Immature natural killer cell (primary cell): ENCODE measurements around the gene PDIA5. TPM values are rescaled to one million over a fixed set of nuclear protein-coding genes. Genes with fewer than 3 reads are reported as not detected.

Experiments used
- DNase-seq, 3 donors: peaks; one replicate each; pipeline ENCODE4 v3.0.0; 2022; ENCODE audit warnings: mixed read lengths in 1 of 3
- H3K27ac Mint-ChIP-seq, 6 donors: one replicate each; pipeline ENCODE4 v1.8.0; 2020; ENCODE audit warnings: mixed read lengths in 6 of 6, mild to moderate bottlenecking in 5 of 6, inconsistent platforms in 4 of 6, moderate library complexity in 3 of 6
- H3K27me3 Mint-ChIP-seq, 3 donors: one replicate each; pipeline ENCODE4 v1.8.0; 2020 to 2021; ENCODE audit warnings: low read depth in 3 of 3, mild to moderate bottlenecking in 3 of 3, mixed read lengths in 3 of 3, moderate library complexity in 3 of 3, inconsistent platforms in 1 of 3
- H3K36me3 Mint-ChIP-seq, 3 donors: one replicate each; pipeline ENCODE4 v1.8.0; 2020; ENCODE audit warnings: mixed read lengths in 3 of 3, inconsistent platforms in 2 of 3, mild to moderate bottlenecking in 2 of 3
- H3K4me1 Mint-ChIP-seq, 2 donors: one replicate each; pipeline ENCODE4 v1.8.0; 2020; ENCODE audit warnings: inconsistent platforms in 2 of 2, mild to moderate bottlenecking in 2 of 2, mixed read lengths in 2 of 2, moderate library complexity in 1 of 2
- H3K4me3 Mint-ChIP-seq, 5 donors: one replicate each; pipeline ENCODE4 v1.8.0; 2020; ENCODE audit warnings: mild to moderate bottlenecking in 5 of 5, mixed read lengths in 5 of 5, inconsistent platforms in 3 of 5, moderate library complexity in 3 of 5
- H3K9me3 Mint-ChIP-seq, 6 donors: one replicate each; pipeline ENCODE4 v1.8.0; 2020; ENCODE audit warnings: mild to moderate bottlenecking in 6 of 6, mixed read lengths in 6 of 6, inconsistent platforms in 4 of 6, moderate library complexity in 3 of 6
- polyA plus RNA-seq, 3 donors: library from polyadenylated mRNA; unstranded; fragments of 300-500 nt; fragmentation: Illumina TruSeq; gene quantifications; one replicate each; pipeline ENCODE4 v1.2.3, GENCODE V29; 2021

Gene PDIA5
- polyA plus RNA-seq: 1 to 10 TPM in 1 of 3 donors, under 1 TPM in 1, not detected in 1; 0.74 to 1.3 TPM

DNA sequence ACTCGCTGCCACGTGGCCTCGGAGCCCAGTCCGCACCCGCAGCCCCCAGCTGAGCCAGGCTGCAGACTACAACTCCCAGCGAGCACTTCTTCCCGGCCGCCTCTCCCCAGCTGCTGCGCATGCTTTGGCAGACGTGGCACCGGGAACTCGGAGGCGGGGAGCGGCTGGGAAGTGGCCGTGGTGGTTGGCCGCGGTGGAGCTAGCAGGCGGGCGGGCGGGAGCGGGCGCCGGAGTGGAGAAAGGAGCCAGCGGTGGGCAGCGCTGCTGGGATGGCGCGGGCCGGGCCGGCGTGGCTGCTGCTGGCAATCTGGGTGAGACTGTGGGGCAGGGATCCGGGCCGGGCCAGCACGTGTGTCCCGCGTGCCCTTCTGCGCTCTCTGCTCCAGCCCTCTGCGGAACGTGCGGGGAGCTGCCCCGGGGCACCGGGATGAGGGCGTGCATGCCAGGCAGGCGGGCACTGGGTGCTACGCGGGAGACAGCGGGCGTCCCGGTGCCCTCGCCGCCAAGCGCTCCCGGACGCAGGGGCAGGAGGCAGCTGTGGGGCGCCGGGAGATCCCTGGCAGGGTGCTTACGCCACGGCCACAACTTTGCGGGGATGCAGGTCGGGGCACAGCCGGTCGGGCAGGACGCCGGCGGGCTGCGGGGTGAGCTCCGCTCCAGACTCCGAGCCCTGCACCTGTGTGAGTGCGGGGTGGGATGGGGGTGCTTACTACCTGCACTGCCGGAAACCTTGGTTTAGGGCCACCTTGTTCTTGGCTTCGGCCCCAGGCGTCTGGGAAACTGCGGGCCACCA is at the start of gene PDIA5:
Gene PDIA5, plus strand, starts transcription at position 130 of the 793 bp plus-strand sequence. Its CDS starts 140 bp downstream, at position 270.
- H3K4me3 Mint-ChIP-seq: peak within 1 kb of the TSS; percentile 71 to 79 (median 75)
- H3K9me3 Mint-ChIP-seq: no peaks in the 10 kb centered on the region
- H3K27ac Mint-ChIP-seq: no peak within 1 kb of the TSS
- peaks cover 16 to 18% of the 10 kb centered on the region in 2 donors for H3K4me1 Mint-ChIP-seq
- no peaks in the 10 kb centered on the region for H3K36me3 Mint-ChIP-seq
- DNase-seq: peak in 2 of 3 donors; percentile 14 to 22
- H3K27me3 Mint-ChIP-seq: peaks cover 1 to 14% (median 10%) of the 10 kb centered on the region in 3 donors

DNA sequence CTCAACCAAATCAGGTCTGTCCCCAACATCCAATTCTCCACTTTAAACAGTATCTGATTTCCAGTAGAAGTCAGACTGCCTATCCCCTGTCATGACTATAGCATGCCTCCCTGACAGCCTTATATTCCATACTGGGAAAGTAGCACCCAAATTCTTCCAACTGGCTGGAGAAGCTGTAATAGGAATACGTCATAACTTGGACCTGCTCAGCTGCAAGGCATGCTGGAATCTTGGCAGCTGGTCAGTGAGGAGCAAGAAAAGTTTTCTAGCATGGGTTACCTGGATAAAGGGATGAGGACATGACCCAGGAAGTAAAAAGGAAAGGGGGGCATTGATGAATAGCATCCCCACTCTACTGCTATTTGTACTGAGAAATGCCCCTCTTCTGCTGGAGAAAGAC is 48.1 kb upstream of the PDIA5 start:
- Mint-ChIP-seq H3K9me3 (no peaks in the 10 kb centered on the region), H3K4me3 (no peak overlapping the region), H3K27ac (no peak overlapping the region), H3K27me3 (peaks cover 4 to 10% (median 6%) of the 10 kb centered on the region in 3 donors), H3K36me3 (no peaks in the 10 kb centered on the region), H3K4me1 (no peaks in the 10 kb centered on the region)
- DNase-seq: no peak

DNA sequence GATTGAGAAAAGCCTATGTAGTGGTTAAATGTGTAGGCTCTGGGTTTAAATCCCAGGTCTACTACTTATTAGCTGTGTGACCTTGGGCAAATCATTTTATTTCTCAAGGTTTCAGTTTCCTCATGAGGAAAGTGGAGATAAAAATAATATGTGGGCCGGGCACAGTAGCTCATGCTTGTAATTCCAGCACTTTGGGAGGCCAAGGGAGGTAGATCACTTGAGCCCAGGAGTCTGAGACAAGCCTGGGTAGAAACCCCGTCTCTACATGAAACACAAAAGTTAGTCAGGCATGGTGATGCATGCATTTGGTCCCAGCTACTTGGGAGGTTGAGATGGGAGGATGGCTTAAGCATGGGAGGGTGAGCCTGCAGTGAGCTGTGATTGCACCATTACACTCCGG is 47.7 kb upstream of the PDIA5 start:
- DNase-seq: no peak
- Mint-ChIP-seq H3K27me3 (peaks cover 4 to 12% (median 6%) of the 10 kb centered on the region in 3 donors), H3K9me3 (no peaks in the 10 kb centered on the region), H3K27ac (no peak overlapping the region), H3K4me3 (no peak overlapping the region), H3K4me1 (no peaks in the 10 kb centered on the region), H3K36me3 (no peaks in the 10 kb centered on the region)

GRCh38 chr3:123019591-123019990 is 47.2 kb upstream of the PDIA5 start:
- no peak overlapping the region for H3K4me3 Mint-ChIP-seq
- H3K27ac Mint-ChIP-seq: no peak overlapping the region
- H3K36me3 Mint-ChIP-seq: no peaks in the 10 kb centered on the region
- no peak for DNase-seq
- H3K4me1 Mint-ChIP-seq: no peaks in the 10 kb centered on the region
- H3K9me3 Mint-ChIP-seq: no peaks in the 10 kb centered on the region
- peaks cover 4 to 10% (median 6%) of the 10 kb centered on the region in 3 donors for H3K27me3 Mint-ChIP-seq

- Mint-ChIP-seq H3K4me1 (peaks cover 0 to 3% of the 10 kb centered on the region in 2 donors), H3K36me3 (no peaks in the 10 kb centered on the region), H3K27ac (no peak overlapping the region), H3K9me3 (no peaks in the 10 kb centered on the region), H3K4me3 (no peak overlapping the region), H3K27me3 (peaks cover 4 to 13% (median 11%) of the 10 kb centered on the region in 3 donors)
- no peak for DNase-seq
These were observed 46.1 kb upstream of the PDIA5 start for GRCh38 chr3:123020709-123021108.

GRCh38 chr3:123021388-123021787 is 45.4 kb upstream of the PDIA5 start:
- no peak overlapping the region for H3K4me3 Mint-ChIP-seq
- H3K9me3 Mint-ChIP-seq: no peaks in the 10 kb centered on the region
- DNase-seq: no peak
- no peak overlapping the region for H3K27ac Mint-ChIP-seq
- H3K4me1 Mint-ChIP-seq: peaks cover 0 to 7% of the 10 kb centered on the region in 2 donors
- H3K36me3 Mint-ChIP-seq: no peaks in the 10 kb centered on the region
- H3K27me3 Mint-ChIP-seq: peaks cover 4 to 17% (median 14%) of the 10 kb centered on the region in 3 donors

DNA sequence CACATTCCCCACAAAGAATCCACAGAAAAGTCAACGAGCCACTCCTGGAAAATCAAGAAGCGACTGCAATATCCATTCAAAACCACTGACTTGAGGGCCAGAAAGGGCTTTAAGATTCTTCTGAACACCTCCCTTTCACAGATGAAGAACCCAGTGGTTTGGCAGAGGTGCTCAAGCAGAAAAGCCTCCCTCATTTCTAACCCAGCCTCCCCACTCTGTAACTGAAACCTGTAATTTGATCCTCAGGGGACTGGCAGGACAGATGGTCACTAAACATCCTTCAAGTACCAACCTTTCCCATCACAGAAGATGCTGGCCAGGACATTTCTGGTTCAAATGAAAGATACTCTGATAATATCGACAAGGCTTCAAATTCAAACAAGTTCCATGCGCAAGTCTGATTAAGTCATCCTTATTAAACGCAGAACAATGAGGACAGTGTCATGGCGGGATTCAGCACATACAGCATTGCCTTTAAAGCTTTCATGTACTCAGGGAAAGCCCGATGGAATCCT is 44.8 kb upstream of the PDIA5 start:
- H3K9me3 Mint-ChIP-seq: no peaks in the 10 kb centered on the region
- H3K36me3 Mint-ChIP-seq: no peaks in the 10 kb centered on the region
- peaks cover 5 to 18% (median 16%) of the 10 kb centered on the region in 3 donors for H3K27me3 Mint-ChIP-seq
- DNase-seq: no peak
- H3K27ac Mint-ChIP-seq: no peak overlapping the region
- no peak overlapping the region for H3K4me3 Mint-ChIP-seq
- peaks cover 0 to 9% of the 10 kb centered on the region in 2 donors for H3K4me1 Mint-ChIP-seq

DNA sequence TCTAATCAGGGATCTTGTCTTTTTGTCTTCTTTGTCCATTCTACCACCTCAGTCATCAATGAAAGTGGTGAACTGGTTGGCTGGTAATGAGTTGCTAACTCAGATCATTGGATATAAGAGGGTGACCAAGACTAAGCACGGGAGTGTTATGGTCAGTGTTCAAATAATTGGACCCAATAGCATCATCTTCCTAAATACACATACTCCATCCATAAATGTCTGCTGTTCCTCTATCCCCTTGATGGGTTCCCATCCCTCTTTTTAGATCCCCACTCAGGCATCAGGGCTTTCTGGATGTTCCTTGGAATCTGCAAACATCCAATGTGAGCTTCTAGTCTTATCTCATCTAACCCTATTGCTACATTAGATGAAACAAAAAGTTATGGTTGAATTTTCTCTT is 42.8 kb upstream of the PDIA5 start:
- H3K4me1 Mint-ChIP-seq: peaks cover 8 to 17% of the 10 kb centered on the region in 2 donors
- no peak overlapping the region for H3K4me3 Mint-ChIP-seq
- peaks cover 11 to 27% (median 21%) of the 10 kb centered on the region in 3 donors for H3K27me3 Mint-ChIP-seq
- H3K9me3 Mint-ChIP-seq: no peaks in the 10 kb centered on the region
- no peak overlapping the region for H3K27ac Mint-ChIP-seq
- no peak for DNase-seq
- H3K36me3 Mint-ChIP-seq: no peaks in the 10 kb centered on the region

- H3K27me3 Mint-ChIP-seq: peaks cover 14 to 29% (median 20%) of the 10 kb centered on the region in 3 donors
- no peaks in the 10 kb centered on the region for H3K9me3 Mint-ChIP-seq
- no peaks in the 10 kb centered on the region for H3K36me3 Mint-ChIP-seq
- H3K4me3 Mint-ChIP-seq: peak overlapping the region; percentile 42 to 79 (median 54)
- H3K4me1 Mint-ChIP-seq: peaks cover 8 to 17% of the 10 kb centered on the region in 2 donors
- H3K27ac Mint-ChIP-seq: no peak overlapping the region
- DNase-seq: no peak
These were observed 40.9 kb upstream of the PDIA5 start for GRCh38 chr3:123025642-123026521.

DNA sequence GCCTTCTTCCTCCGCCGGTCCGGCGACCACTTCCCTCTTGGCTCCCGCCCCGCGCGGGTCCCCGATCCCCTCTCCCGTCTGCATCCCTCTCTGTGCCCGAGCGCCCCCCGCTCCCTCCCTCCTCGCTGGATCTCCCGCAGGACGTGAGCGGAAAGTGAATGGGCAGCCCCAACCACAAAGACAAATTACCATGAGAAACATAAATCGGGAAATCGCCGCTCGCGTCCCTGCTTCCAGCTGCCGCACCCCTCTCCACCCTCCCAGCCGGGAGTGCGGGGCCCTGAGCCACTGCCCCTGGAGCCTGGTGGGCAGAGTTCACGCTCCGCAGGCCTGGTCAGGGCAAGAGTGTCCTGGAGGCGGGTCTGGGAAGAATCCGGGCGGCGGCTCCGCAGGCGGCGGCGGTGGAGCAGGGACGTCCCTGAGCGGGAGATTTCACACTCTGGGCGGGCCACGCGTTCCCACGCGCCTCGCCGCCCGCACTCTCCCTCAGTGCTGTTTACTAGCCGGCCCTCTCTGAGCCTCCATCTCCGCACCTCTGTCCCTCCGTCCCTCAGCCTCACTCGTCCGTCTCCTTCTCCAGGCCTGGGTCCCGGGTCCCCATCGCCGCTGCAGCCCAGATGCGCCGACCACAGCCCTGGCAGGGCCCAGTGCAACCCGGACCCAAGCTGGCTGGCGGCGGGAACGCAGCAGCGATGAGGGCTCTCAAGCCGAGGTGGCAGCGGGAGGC is 40.1 kb upstream of the PDIA5 start:
- Mint-ChIP-seq H3K27ac (no peak overlapping the region), H3K27me3 (peaks cover 14 to 29% (median 20%) of the 10 kb centered on the region in 3 donors), H3K36me3 (no peaks in the 10 kb centered on the region), H3K4me3 (peak overlapping the region; percentile 39 to 68 (median 53)), H3K9me3 (no peaks in the 10 kb centered on the region), H3K4me1 (peaks cover 8 to 17% of the 10 kb centered on the region in 2 donors)
- DNase-seq: peak in 1 of 3 donors; percentile 3

DNA sequence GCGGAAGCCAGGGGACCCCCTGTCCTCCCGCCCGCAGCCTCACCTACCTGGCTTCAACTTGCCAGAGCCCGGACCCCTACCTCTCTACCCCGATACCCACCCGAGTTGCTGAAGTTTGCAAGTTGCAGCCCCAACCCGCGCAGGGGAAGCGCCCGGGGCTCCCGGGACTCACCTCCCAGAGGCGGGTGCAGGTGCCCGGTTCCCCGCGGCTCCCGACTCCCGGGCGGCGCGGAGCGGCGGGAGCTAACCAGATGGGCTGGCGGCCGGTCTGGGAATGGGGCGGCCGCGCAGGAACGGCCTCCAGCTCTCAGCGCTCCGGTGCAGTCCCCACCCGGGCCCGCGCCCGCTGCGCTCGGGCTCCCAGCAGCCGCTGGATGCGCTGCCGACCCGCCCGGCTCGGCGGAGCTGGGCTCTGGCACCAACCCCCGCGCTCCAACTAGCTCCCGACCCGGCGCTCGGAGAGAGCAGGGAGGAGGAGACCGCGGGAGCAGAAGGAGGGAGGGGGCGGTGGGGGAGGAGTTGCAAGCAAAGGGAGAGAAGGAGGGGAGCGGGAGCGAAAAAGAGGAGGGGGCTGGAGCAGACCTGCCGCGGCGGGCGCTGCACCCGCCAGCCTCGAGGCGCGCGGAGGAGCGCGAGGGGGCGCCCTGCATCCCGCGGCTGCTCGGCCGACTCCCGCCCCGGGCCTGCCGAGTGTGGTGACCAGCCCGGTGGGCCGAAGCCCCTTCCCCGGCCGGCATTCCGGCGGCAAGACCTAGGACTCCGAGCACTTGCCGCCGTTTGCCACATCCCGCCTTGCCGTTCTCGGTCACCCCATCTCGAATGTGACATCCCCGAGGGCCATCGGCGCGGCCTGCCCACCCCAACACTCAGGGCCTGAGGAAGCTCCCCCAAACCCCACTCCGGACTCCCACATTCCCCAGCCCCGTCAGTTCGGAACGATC is 39.3 kb upstream of the PDIA5 start, which contains the start of gene SEMA5B:
Gene SEMA5B, minus strand, starts transcription at position 472 of the 941 bp plus-strand sequence. CDS start 66,500 bp downstream, outside the sequence.
- Mint-ChIP-seq H3K9me3 (no peaks in the 10 kb centered on the region), H3K4me1 (peaks cover 8 to 17% of the 10 kb centered on the region in 2 donors), H3K27me3 (peaks cover 14 to 29% (median 20%) of the 10 kb centered on the region in 3 donors), H3K4me3 (peak within 1 kb of the TSS; percentile 70 to 87 (median 72)), H3K27ac (no peak within 1 kb of the TSS), H3K36me3 (no peaks in the 10 kb centered on the region)
- DNase-seq: peak in 2 of 3 donors; percentile 12 to 19

DNA sequence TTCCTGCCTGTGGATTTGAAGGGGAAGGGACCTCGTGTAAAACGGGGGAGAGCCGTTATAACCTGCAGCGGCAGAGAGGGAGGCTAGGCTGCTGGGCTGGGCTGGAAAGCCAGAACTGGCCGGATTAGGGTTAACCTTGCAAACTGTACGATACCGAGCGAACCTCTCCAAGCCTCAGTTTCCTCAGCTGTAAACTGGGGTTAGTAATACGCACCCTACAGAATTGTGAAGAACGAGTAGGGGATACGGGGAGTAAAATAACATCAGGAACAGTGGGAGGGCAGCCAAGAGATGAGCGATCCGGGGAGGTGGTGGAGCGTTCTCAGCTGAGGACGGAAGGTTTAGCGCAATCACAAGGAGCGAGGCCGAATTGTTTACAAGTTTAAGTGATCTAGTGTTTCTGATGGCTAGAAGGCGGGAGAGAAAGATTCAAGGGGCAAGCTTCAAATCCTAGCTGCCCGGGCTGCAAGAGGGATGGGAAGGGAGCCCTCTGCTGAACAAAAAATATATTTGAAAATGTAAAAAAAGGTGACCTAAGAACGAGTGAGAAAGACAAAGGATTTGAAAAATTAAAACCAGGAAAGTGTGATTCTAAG is 38.5 kb upstream of the PDIA5 start:
- no peaks in the 10 kb centered on the region for H3K9me3 Mint-ChIP-seq
- H3K27ac Mint-ChIP-seq: no peak overlapping the region
- H3K27me3 Mint-ChIP-seq: peaks cover 13 to 29% (median 20%) of the 10 kb centered on the region in 3 donors
- peak overlapping the region; percentile 70 to 87 (median 72) for H3K4me3 Mint-ChIP-seq
- peak in 2 of 3 donors; percentile 15 to 26 for DNase-seq
- no peaks in the 10 kb centered on the region for H3K36me3 Mint-ChIP-seq
- H3K4me1 Mint-ChIP-seq: peaks cover 8 to 17% of the 10 kb centered on the region in 2 donors
